Skeletal muscle satellite cell (primary cell): ENCODE measurements around the gene GRAMD1B.

Source experiments
- H3K27me3 ChIP-seq: 2 replicates; pipeline ENCODE4 v1.7.0; 2013; ENCODE audit warnings: low read length; ENCODE audit not compliant: control insufficient read depth, insufficient read depth
- H3K36me3 ChIP-seq: 2 replicates; pipeline ENCODE4 v1.7.0; 2013; ENCODE audit warnings: mild to moderate bottlenecking, control low read depth, low read length; ENCODE audit not compliant: insufficient read depth
- H3K4me1 ChIP-seq: 2 replicates; pipeline ENCODE4 v1.7.0; 2013; ENCODE audit warnings: low read length; ENCODE audit not compliant: control insufficient read depth, insufficient read depth
- H3K4me2 ChIP-seq: 2 replicates; pipeline ENCODE4 v1.7.0; 2013; ENCODE audit warnings: mild to moderate bottlenecking, low read length
- H3K4me3 ChIP-seq: 2 replicates; pipeline ENCODE4 v1.7.0; 2013; ENCODE audit warnings: low read length
- H3K9ac ChIP-seq: 2 replicates; pipeline ENCODE4 v1.7.0; 2013; ENCODE audit warnings: mild to moderate bottlenecking, low read depth, low read length, moderate library complexity
- H3K9me3 ChIP-seq: replicated peaks from 2 replicates; pipeline ENCODE4 v1.7.0; 2013; ENCODE audit warnings: mild to moderate bottlenecking, control low read depth, low read length

GRAMD1B gene

GRCh38 chr11:123434262-123434661, 4.2 kb downstream of the GRAMD1B start:
- Histone ChIP-seq H3K4me3 (no peak overlapping the region), H3K9ac (no peak overlapping the region), H3K4me2 (no peak overlapping the region), H3K4me1 (peaks cover 17% of the 10 kb centered on the region), H3K27me3 (no peaks in the 10 kb centered on the region), H3K9me3 (no peaks in the 10 kb centered on the region), H3K36me3 (no peaks in the 10 kb centered on the region)

DNA sequence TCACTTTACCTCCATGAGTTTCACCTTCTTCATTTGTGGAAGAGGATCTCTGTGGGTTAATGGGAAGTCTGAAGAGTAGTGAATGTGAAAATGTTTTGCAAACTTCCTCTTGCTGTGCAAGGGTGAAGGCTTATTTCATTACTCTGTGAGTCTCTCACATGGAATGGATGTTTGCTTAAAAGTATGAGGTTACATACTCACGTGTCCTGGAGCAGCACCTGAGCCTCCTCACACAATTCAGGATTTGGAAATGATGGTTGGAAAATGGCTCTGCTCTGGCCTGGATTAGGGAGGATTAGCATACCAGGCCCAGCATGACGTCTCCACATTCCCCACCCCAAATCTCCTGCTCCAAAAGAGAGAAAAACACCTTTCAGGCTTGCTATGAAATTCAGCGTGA, 4.8 kb downstream of the GRAMD1B start:
- H3K4me1 ChIP-seq, result peaks cover 11% of the 10 kb centered on the region
- no peaks in the 10 kb centered on the region for H3K27me3 ChIP-seq

DNA sequence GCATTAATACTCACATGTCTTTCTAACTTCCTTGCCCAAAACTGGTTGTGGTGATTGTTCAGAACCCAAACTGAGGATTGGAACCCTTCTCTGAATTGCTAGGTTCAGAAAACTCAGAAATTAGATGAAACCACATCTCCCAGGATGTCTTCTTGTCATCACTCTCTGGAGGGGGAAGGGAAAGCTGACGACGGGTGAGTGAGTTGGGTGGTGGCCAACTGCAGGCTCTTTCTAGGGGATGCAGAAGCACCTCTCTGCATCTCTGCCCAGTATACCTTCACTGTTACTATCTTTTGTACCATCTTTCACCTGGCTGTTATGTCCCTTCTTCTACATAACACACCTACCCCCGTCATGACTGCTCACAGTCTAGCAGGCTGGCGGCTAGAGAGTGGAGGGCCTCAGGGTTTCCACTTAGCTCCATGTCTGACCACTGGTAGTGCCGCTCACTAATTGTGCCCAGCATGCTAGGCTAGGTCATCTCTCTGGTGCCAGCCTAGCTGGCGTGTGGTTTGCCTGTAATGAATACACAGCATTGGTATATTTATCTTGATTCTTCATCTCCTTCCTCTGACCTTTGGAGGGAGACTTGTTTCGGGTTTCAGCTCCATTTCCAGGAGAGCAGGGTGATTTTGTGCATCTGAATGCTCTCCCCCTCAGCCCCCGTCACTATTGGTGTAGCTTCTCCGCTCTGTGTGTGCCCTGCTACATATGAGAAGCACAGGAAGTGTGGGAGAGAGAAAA, 7.3 kb downstream of the GRAMD1B start:
- no peak overlapping the region for H3K9ac ChIP-seq
- H3K4me1 ChIP-seq, result no peaks in the 10 kb centered on the region
- no peak overlapping the region for H3K4me3 ChIP-seq
- no peaks in the 10 kb centered on the region for H3K36me3 ChIP-seq
- H3K9me3 ChIP-seq, result no peaks in the 10 kb centered on the region
- no peaks in the 10 kb centered on the region for H3K27me3 ChIP-seq
- H3K4me2 ChIP-seq, result no peak overlapping the region

More for the DNA sequence above, 4.8 kb downstream of the GRAMD1B start:
- H3K9me3 ChIP-seq, result no peaks in the 10 kb centered on the region
- no peak overlapping the region for H3K4me2 ChIP-seq
- H3K36me3 ChIP-seq, result no peaks in the 10 kb centered on the region
- H3K9ac ChIP-seq, result no peak overlapping the region
- no peak overlapping the region for H3K4me3 ChIP-seq

- no peak overlapping the region for H3K9ac ChIP-seq
- H3K4me2 ChIP-seq, result no peak overlapping the region
These were observed 8.1 kb downstream of the GRAMD1B start for GRCh38 chr11:123438131-123438627.

GRCh38 chr11:123439616-123440015, 9.5 kb downstream of the GRAMD1B start:
- Histone ChIP-seq H3K9ac (no peak overlapping the region), H3K36me3 (no peaks in the 10 kb centered on the region), H3K9me3 (no peaks in the 10 kb centered on the region), H3K4me3 (no peak overlapping the region), H3K27me3 (no peaks in the 10 kb centered on the region), H3K4me1 (no peaks in the 10 kb centered on the region), H3K4me2 (no peak overlapping the region)

More at GRCh38 chr11:123438131-123438627, 8.1 kb downstream of the GRAMD1B start:
- Histone ChIP-seq H3K4me3 (no peak overlapping the region), H3K36me3 (no peaks in the 10 kb centered on the region), H3K4me1 (no peaks in the 10 kb centered on the region), H3K9me3 (no peaks in the 10 kb centered on the region), H3K27me3 (no peaks in the 10 kb centered on the region)

DNA sequence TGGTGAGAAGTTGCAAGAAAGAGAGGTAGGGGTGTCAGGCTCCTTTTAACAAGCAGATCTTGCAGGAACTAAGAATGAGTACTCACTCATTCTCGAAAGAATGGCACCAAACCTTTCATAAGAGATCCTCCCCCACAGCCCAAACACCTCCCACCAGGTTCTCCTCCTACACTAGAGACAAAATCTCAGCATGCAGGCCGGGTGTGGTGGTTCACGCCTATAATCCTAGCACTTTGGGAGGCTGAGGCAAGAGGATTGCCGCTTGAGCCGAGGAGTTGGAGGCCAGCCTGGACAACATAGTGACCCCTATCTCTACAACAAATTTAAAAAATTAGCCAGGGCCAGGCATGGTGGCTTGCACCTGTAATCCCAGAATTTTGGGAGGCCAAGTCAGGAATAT, 11.1 kb downstream of the GRAMD1B start:
- no peak overlapping the region for H3K4me2 ChIP-seq
- no peaks in the 10 kb centered on the region for H3K36me3 ChIP-seq
- H3K9ac ChIP-seq, result no peak overlapping the region
- no peaks in the 10 kb centered on the region for H3K9me3 ChIP-seq
- H3K4me1 ChIP-seq, result no peaks in the 10 kb centered on the region
- no peaks in the 10 kb centered on the region for H3K27me3 ChIP-seq
- no peak overlapping the region for H3K4me3 ChIP-seq

DNA sequence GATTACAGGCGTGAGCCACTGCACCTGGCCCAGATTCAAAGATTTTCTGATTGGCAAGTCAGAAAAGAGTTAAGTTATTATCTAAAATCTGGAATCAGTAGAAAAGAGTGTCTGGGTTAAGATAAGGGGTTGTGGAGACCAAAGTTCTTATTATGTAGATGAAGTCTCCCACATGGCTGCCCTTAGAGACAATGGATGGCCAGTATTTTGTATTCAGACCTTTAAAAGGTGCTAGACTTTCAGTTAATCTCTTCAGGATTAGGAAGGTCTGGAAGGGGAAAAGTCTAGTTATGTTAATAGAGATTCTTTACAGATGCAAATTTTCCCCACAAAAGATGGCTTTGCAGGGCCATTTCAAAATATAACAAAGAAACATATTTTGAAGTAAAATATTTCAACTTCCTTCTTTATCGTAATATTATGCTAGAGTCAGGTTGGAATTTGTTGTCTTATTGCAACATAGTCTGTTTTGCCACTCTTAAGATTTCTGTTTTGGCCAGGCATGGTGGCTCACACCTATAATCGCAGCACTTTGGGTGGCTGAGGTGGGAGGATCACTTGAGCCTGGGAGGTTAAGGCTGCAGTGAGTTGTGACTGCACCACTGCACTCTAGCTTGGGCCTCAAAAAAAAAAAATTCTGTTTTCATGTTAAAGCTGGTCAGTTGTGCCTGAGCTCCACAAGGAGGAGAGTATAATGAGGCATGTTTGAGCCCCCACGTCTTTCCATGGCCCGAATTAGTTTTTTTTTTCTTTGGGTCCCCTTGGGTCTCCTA, 14.0 kb downstream of the GRAMD1B start:
- Histone ChIP-seq H3K9me3 (no peaks in the 10 kb centered on the region), H3K4me1 (no peaks in the 10 kb centered on the region), H3K36me3 (no peaks in the 10 kb centered on the region), H3K27me3 (no peaks in the 10 kb centered on the region), H3K4me2 (no peak overlapping the region), H3K4me3 (no peak overlapping the region), H3K9ac (no peak overlapping the region)

- Histone ChIP-seq H3K27me3 (no peaks in the 10 kb centered on the region), H3K9me3 (no peaks in the 10 kb centered on the region), H3K36me3 (no peaks in the 10 kb centered on the region), H3K9ac (no peak overlapping the region), H3K4me3 (no peak overlapping the region), H3K4me1 (peaks cover 15% of the 10 kb centered on the region), H3K4me2 (no peak overlapping the region)
These were observed 18.8 kb downstream of the GRAMD1B start for GRCh38 chr11:123448823-123449222.

DNA sequence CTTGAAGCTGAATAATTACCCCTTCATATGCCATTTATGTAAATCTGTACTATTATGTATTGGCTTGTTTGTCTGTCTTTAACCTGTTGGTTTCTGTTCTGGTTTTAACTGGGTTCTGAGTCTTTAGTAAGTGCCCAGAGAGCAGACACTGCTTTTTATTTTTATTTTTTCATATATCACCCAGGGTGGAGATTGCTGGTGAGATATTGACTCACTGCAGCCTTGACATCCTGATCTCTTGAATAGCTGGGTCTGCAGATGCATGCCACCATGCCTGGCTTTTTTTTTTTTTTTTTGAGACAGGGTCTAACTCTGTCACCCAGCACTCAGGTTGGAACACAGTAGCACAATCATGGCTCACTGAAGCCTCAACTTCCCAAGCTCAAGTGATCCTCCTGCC, 19.4 kb downstream of the GRAMD1B start:
- H3K9me3 ChIP-seq, result no peaks in the 10 kb centered on the region
- H3K4me1 ChIP-seq, result peaks cover 15% of the 10 kb centered on the region
- H3K4me3 ChIP-seq, result no peak overlapping the region
- H3K4me2 ChIP-seq, result no peak overlapping the region
- no peaks in the 10 kb centered on the region for H3K27me3 ChIP-seq
- no peak overlapping the region for H3K9ac ChIP-seq
- H3K36me3 ChIP-seq, result no peaks in the 10 kb centered on the region

DNA sequence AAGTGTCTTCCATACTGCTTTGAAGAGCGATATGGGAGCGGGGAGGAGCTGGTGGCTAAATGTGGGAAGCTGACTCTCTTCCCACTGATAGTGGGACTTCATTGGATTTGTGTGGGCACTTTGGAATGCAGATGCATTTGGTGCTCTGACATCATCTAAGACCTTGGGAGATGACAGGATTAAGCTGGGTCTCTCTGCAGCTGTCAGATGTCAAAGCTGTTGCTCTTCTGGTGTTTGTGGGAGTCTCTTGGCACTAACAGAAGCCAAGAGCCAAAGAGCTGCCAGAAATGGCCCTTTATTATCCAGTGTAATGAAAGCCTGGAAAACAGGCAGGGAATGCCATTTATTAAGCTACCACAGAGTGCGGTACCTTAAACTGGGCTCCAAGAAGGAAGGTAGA, 20.6 kb downstream of the GRAMD1B start:
- peaks cover 15% of the 10 kb centered on the region for H3K4me1 ChIP-seq
- H3K27me3 ChIP-seq, result no peaks in the 10 kb centered on the region
- no peaks in the 10 kb centered on the region for H3K9me3 ChIP-seq
- H3K4me2 ChIP-seq, result peak overlapping the region; percentile 29
- no peak overlapping the region for H3K9ac ChIP-seq
- no peaks in the 10 kb centered on the region for H3K36me3 ChIP-seq
- no peak overlapping the region for H3K4me3 ChIP-seq

- Histone ChIP-seq H3K4me3 (no peak overlapping the region), H3K9ac (no peak overlapping the region)
These were observed 21.2 kb downstream of the GRAMD1B start for GRCh38 chr11:123451183-123451781.

More at GRCh38 chr11:123451183-123451781, 21.2 kb downstream of the GRAMD1B start:
- no peaks in the 10 kb centered on the region for H3K27me3 ChIP-seq
- no peak overlapping the region for H3K4me2 ChIP-seq
- H3K36me3 ChIP-seq, result no peaks in the 10 kb centered on the region
- H3K9me3 ChIP-seq, result no peaks in the 10 kb centered on the region
- H3K4me1 ChIP-seq, result peaks cover 15% of the 10 kb centered on the region
